Fibroblast of lung (primary cell): ENCODE results near the gene ZNF862. TPM values are rescaled to one million over a fixed set of nuclear protein-coding genes. Genes with fewer than 3 reads are reported as not detected.

Experiments
- DNase-seq, 2 donors: peaks; one replicate each; pipeline versions ENCODE4 v3.0.0 to v3.0.0-alpha.2; 2010; ENCODE audit warnings: low read depth in 2 of 2
- H2AFZ ChIP-seq: 2 replicates; pipeline ENCODE4 v1.5.1; 2012; ENCODE audit warnings: low read length, control low read depth, inconsistent platforms
- H3K27ac ChIP-seq: 2 replicates; pipeline ENCODE4 v1.5.1; 2011; ENCODE audit warnings: low read length, control low read depth; ENCODE audit not compliant: insufficient read depth
- H3K27me3 ChIP-seq: 2 replicates; pipeline ENCODE4 v1.5.1; 2011; ENCODE audit warnings: mild to moderate bottlenecking, low read length; ENCODE audit not compliant: control insufficient read depth, insufficient read depth
- H3K36me3 ChIP-seq: 2 replicates; pipeline ENCODE4 v1.5.1; 2011; ENCODE audit warnings: low read length; ENCODE audit not compliant: control insufficient read depth, insufficient read depth
- H3K4me1 ChIP-seq: 2 replicates; pipeline ENCODE4 v1.5.1; 2011; ENCODE audit warnings: low read length; ENCODE audit not compliant: control insufficient read depth, insufficient read depth; ENCODE audit errors: extremely low read depth
- H3K4me2 ChIP-seq: 2 replicates; pipeline ENCODE4 v1.5.1; 2011; ENCODE audit warnings: low read length, control low read depth; ENCODE audit not compliant: insufficient read depth; ENCODE audit errors: extremely low read depth
- H3K4me3 ChIP-seq, 4 experiments: fragments of 200-600 bp in 1 of 4; sonication (generic) in 1 of 4; replicated peaks in 1 of 4; 2 replicates each; pipeline ENCODE4 v1.5.1; 2011 to 2016; ENCODE audit warnings: low read length in 4 of 4, low read depth in 3 of 4, mild to moderate bottlenecking in 3 of 4, control low read depth in 2 of 4, inconsistent platforms in 1 of 4, mixed read lengths in 1 of 4; ENCODE audit not compliant: insufficient read depth in 1 of 4; ENCODE audit errors: control extremely low read depth in 1 of 4
- H3K79me2 ChIP-seq: 2 replicates; pipeline ENCODE4 v1.5.1; 2012; ENCODE audit warnings: mild to moderate bottlenecking, low read length, inconsistent platforms; ENCODE audit not compliant: control insufficient read depth, insufficient read depth
- H3K9ac ChIP-seq: 2 replicates; pipeline ENCODE4 v1.5.1; 2011; ENCODE audit warnings: mild to moderate bottlenecking, low read length, control low read depth; ENCODE audit not compliant: insufficient read depth
- H3K9me3 ChIP-seq: 2 replicates; pipeline ENCODE4 v1.5.1; 2012; ENCODE audit warnings: low read depth, low read length; ENCODE audit not compliant: control insufficient read depth, insufficient read depth
- H4K20me1 ChIP-seq: 2 replicates; pipeline ENCODE4 v1.5.1; 2011; ENCODE audit warnings: low read length; ENCODE audit not compliant: control insufficient read depth, insufficient read depth; ENCODE audit errors: extremely low read depth
- EZH2 ChIP-seq: IDR thresholded peaks from 2 replicates; pipeline ENCODE4 v1.5.1; 2012; ENCODE audit warnings: low read length, control low read depth, mild to moderate bottlenecking; ENCODE audit errors: missing control alignments
- polyA plus RNA-seq, 2 donors: library from polyadenylated mRNA; depleted of rRNA in 1 of 2; stranded (reverse) in 1 of 2; unstranded in 1 of 2; fragments of >200 nt; gene quantifications; 2 replicates each; pipeline ENCODE4 v1.2.1, GENCODE V29; 2011 to 2012; ENCODE audit warnings: missing spikeins in 1 of 2
- total RNA-seq: library from RNA; depleted of rRNA; stranded (reverse); fragments of >200 nt; gene quantifications from 2 replicates; pipeline ENCODE4 v1.2.1, GENCODE V29; 2014
- TF ChIP-seq, protein P1 (sequence below), 2 donors: IDR thresholded peaks in 1 of 2; conservative IDR thresholded peaks in 1 of 2; 1 replicate in 1 of 2; 2 replicates in 1 of 2; pipeline ENCODE4 v1.5.1; 2011 to 2012; ENCODE audit warnings: low read length in 2 of 2, control low read depth in 1 of 2, inconsistent platforms in 1 of 2, low read depth in 1 of 2, mild to moderate bottlenecking in 1 of 2

The ZNF862 gene
- total and polyA plus RNA-seq, 2 donors (not counting 1 experiment from before 2014, with no cell fraction given): 4.7 to 10.9 TPM

DNA sequence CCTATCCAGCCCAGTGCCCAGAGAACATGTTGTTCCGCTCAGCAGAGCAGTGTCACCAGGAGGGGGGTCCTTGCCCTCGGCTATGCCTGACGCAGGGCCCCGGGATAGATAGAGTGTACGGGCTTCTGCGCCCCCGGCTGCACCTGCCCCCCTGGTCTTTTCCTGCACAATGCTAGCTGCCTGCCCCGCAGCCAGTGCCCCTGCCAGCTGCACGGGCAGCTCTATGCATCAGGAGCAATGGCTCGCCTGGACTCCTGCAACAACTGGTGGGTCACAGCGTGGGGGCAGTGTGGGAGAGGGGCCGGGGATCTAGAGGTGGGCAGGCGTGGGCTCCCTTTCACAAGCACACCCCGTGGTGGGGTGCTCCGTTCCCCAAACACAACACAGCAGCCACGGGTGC lies 31.4 kb upstream of the ZNF862 start:
- Histone ChIP-seq H2AFZ (no peak overlapping the region), H3K27me3 (no peaks in the 10 kb centered on the region), H3K79me2 (no peaks in the 10 kb centered on the region), H3K36me3 (no peaks in the 10 kb centered on the region), H4K20me1 (no peaks in the 10 kb centered on the region), H3K4me2 (no peak overlapping the region), H3K4me3 (no peak overlapping the region), H3K4me1 (no peaks in the 10 kb centered on the region), H3K9ac (no peak overlapping the region), H3K9me3 (no peaks in the 10 kb centered on the region), H3K27ac (no peak overlapping the region)
- DNase-seq: no peak
- no peak for TF ChIP-seq EZH2
- TF ChIP-seq, protein P1, sequence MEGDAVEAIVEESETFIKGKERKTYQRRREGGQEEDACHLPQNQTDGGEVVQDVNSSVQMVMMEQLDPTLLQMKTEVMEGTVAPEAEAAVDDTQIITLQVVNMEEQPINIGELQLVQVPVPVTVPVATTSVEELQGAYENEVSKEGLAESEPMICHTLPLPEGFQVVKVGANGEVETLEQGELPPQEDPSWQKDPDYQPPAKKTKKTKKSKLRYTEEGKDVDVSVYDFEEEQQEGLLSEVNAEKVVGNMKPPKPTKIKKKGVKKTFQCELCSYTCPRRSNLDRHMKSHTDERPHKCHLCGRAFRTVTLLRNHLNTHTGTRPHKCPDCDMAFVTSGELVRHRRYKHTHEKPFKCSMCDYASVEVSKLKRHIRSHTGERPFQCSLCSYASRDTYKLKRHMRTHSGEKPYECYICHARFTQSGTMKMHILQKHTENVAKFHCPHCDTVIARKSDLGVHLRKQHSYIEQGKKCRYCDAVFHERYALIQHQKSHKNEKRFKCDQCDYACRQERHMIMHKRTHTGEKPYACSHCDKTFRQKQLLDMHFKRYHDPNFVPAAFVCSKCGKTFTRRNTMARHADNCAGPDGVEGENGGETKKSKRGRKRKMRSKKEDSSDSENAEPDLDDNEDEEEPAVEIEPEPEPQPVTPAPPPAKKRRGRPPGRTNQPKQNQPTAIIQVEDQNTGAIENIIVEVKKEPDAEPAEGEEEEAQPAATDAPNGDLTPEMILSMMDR (conservative IDR thresholded peaks at IDR 0.05 in 1 of 2, IDR thresholded peaks at IDR 0.05 in 1 of 2; ENCODE audit: low read depth in 1 of 2, low read length in 2 of 2): no peak

DNA sequence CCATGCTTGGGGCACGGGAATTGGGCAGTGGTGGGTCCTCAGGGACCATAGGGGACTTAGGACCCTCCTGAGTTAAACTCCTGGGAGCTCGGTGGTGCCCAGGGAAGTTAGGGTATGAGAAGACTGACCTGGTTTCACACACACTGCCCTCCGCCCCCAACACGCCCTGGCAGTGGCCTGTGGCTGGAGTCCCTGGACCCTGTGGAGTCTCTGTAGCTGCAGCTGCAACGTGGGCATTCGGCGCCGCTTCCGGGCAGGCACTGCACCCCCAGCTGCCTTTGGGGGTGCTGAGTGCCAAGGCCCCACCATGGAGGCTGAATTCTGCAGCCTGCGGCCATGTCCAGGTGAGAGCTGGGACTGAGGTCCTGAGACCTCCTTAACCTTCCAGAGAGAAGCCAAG lies 29.9 kb upstream of the ZNF862 start:
- Histone ChIP-seq H3K9ac (no peak overlapping the region), H3K36me3 (no peaks in the 10 kb centered on the region), H3K4me3 (no peak overlapping the region), H3K9me3 (no peaks in the 10 kb centered on the region), H3K27me3 (no peaks in the 10 kb centered on the region), H3K4me1 (no peaks in the 10 kb centered on the region), H4K20me1 (no peaks in the 10 kb centered on the region), H3K79me2 (no peaks in the 10 kb centered on the region), H3K27ac (no peak overlapping the region), H2AFZ (no peak overlapping the region), H3K4me2 (no peak overlapping the region)
- no peak for DNase-seq
- TF ChIP-seq EZH2: no peak
- TF ChIP-seq, protein P1 (conservative IDR thresholded peaks at IDR 0.05 in 1 of 2, IDR thresholded peaks at IDR 0.05 in 1 of 2; ENCODE audit: low read depth in 1 of 2, low read length in 2 of 2): no peak

DNA sequence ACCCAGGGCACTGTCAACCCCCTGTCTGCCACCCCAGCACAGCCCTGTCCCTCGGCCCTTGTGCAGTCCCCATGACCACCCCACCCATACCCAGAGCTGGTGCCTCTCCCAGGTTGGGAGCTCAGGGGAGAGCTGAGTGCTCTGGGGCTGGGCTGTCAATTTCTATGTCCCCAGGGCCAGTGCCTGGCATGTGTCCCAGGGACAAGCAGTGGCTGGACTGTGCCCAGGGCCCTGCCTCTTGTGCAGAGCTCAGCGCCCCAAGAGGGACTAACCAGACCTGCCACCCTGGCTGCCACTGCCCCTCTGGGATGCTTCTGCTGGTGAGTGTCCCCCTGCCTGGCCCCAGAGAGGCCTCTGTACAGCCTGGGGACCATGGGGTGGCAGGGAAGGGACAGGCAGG lies 29.0 kb upstream of the ZNF862 start:
- no peaks in the 10 kb centered on the region for H3K36me3 ChIP-seq
- no peaks in the 10 kb centered on the region for H3K4me1 ChIP-seq
- TF ChIP-seq EZH2: no peak
- TF ChIP-seq, protein P1 (conservative IDR thresholded peaks at IDR 0.05 in 1 of 2, IDR thresholded peaks at IDR 0.05 in 1 of 2; ENCODE audit: low read depth in 1 of 2, low read length in 2 of 2): no peak
- no peak overlapping the region for H3K27ac ChIP-seq
- no peak overlapping the region for H3K4me2 ChIP-seq
- H3K9ac ChIP-seq: no peak overlapping the region
- no peaks in the 10 kb centered on the region for H3K9me3 ChIP-seq
- no peaks in the 10 kb centered on the region for H4K20me1 ChIP-seq
- H2AFZ ChIP-seq: no peak overlapping the region
- no peak overlapping the region for H3K4me3 ChIP-seq
- H3K27me3 ChIP-seq: no peaks in the 10 kb centered on the region
- H3K79me2 ChIP-seq: no peaks in the 10 kb centered on the region
- no peak for DNase-seq
